ENCODE data around the gene KCMF1. TPM values are rescaled to one million over a fixed set of nuclear protein-coding genes. Genes with fewer than 3 reads are reported as not detected.

KCMF1 gene
- total and polyA plus RNA-seq, 2 of the 13 experiments (the other 11 are each of a cell fraction or from before 2014, with no cell fraction given), result 62.1 to 116 TPM

DNA sequence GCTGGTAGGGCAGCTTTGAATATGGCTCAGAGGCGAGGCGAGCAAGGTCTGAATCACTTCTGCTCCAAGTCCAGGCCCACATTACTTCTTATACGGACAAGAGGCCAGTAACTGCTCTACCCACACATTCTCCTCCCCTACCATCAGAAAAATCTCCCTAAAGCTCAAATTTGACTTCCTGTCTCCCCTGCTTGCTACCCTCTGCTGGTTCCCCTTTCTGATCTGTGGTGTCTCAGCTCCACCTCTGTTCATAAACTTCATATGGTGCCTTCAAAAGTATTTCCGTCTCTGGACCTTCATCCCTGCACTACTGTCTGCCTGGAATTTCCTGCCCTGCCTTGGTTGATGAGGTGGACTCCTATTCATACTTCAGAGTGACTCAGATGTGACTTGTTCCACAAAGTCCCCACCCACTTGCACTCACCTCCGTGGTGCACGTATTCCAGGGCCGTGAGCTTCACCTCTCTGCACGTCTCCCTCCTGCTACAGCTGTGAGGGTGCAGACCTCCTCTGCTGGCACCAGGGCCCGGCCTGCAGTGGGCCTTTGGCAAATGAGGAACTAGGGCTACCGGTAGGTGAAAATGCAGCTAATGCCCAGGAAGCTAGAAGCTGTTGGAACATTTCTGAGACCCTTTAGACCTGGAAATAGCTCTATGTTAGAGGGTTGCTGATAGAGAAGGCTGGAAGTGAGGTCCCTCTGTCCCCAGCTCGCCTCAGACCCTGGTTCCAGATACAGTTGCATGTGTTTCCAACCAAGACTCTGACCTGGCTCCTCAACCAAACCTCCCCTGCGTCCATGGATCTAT lies 24.6 kb upstream of the KCMF1 start (continued):
- TF ChIP-seq TOPORS (CRISPR knock-in tag; IDR thresholded peaks at IDR 0.05), result 0 out of 2 replicates have a peak, but pooled peaks have one; percentile 59
- peak; percentile 57 for TF ChIP-seq PHF8 (CRISPR knock-in tag; IDR thresholded peaks at IDR 0.05)
- no peak for TF ChIP-seq ZNF550 (CRISPR knock-in tag; IDR thresholded peaks at IDR 0.05; ENCODE audit: borderline replicate concordance)
- no peak for TF ChIP-seq SETDB1 (CRISPR knock-in tag; IDR thresholded peaks at IDR 0.05; ENCODE audit: borderline replicate concordance)
- no peak for TF ChIP-seq FIP1L1 (IDR thresholded peaks at IDR 0.05; ENCODE audit: borderline replicate concordance, insufficient read depth, low read depth, low read length)
- TF ChIP-seq ZBTB21 (CRISPR knock-in tag; IDR thresholded peaks at IDR 0.05), result peak; percentile 77
- no peak for TF ChIP-seq PRPF4 (IDR thresholded peaks at IDR 0.05; ENCODE audit: low read depth, low read length, poor library complexity, severe bottlenecking)
- no peak for TF ChIP-seq NFRKB (IDR thresholded peaks at IDR 0.05)
- TF ChIP-seq CBX5 (CRISPR knock-in tag; IDR thresholded peaks at IDR 0.05; ENCODE audit: borderline replicate concordance), result no peak; the same call in 1 of the 2 replicates
- peak; percentile 90 for TF ChIP-seq ZMYM2 (CRISPR knock-in tag; IDR thresholded peaks at IDR 0.05)
- TF ChIP-seq, protein P1, sequence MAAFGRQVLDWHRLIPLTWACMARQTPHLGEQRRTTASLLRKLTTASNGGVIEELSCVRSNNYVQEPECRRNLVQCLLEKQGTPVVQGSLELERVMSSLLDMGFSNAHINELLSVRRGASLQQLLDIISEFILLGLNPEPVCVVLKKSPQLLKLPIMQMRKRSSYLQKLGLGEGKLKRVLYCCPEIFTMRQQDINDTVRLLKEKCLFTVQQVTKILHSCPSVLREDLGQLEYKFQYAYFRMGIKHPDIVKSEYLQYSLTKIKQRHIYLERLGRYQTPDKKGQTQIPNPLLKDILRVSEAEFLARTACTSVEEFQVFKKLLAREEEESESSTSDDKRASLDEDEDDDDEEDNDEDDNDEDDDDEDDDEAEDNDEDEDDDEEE (CRISPR knock-in tag; IDR thresholded peaks at IDR 0.05), result no peak
- no peak for TF ChIP-seq KDM5A (IDR thresholded peaks at IDR 0.05; ENCODE audit: borderline replicate concordance, low read length)
- no peak for TF ChIP-seq ZNF737 (CRISPR knock-in tag; IDR thresholded peaks at IDR 0.05; ENCODE audit: borderline replicate concordance)
- TF ChIP-seq ZNF790 (CRISPR knock-in tag; IDR thresholded peaks at IDR 0.05; ENCODE audit: borderline replicate concordance), result no peak; the same call in 1 of the 2 replicates
- TF ChIP-seq SIX1 (CRISPR knock-in tag; IDR thresholded peaks at IDR 0.05; ENCODE audit: borderline replicate concordance), result no peak
- no peak for TF ChIP-seq SRSF1 (optimal IDR thresholded peaks at IDR 0.05; ENCODE audit: low read depth, low read length)
- TF ChIP-seq MAFG (CRISPR knock-in tag; IDR thresholded peaks at IDR 0.05), result no peak
- TF ChIP-seq ZFP36 (IDR thresholded peaks at IDR 0.05; ENCODE audit: borderline replicate concordance, low read depth, low read length, partially characterized antibody), result peak; percentile 10
- TF ChIP-seq XBP1 (CRISPR knock-in tag; IDR thresholded peaks at IDR 0.05), result no peak
- TF ChIP-seq, protein P2, sequence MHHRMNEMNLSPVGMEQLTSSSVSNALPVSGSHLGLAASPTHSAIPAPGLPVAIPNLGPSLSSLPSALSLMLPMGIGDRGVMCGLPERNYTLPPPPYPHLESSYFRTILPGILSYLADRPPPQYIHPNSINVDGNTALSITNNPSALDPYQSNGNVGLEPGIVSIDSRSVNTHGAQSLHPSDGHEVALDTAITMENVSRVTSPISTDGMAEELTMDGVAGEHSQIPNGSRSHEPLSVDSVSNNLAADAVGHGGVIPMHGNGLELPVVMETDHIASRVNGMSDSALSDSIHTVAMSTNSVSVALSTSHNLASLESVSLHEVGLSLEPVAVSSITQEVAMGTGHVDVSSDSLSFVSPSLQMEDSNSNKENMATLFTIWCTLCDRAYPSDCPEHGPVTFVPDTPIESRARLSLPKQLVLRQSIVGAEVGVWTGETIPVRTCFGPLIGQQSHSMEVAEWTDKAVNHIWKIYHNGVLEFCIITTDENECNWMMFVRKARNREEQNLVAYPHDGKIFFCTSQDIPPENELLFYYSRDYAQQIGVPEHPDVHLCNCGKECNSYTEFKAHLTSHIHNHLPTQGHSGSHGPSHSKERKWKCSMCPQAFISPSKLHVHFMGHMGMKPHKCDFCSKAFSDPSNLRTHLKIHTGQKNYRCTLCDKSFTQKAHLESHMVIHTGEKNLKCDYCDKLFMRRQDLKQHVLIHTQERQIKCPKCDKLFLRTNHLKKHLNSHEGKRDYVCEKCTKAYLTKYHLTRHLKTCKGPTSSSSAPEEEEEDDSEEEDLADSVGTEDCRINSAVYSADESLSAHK (CRISPR knock-in tag; IDR thresholded peaks at IDR 0.05; ENCODE audit: borderline replicate concordance), result no peak
- TF ChIP-seq PAWR (CRISPR knock-in tag; IDR thresholded peaks at IDR 0.05; ENCODE audit: borderline replicate concordance), result no peak
- no peak; the same call in 1 of the 2 replicates for TF ChIP-seq ZNF652 (CRISPR knock-in tag; IDR thresholded peaks at IDR 0.05; ENCODE audit: borderline replicate concordance, low read depth)
